GM20000 (cell line): ENCODE results near the gene SHROOM4.

Experiments used
- DNase-seq: peaks from one replicate; pipeline ENCODE4 v3.0.0; 2012; ENCODE audit warnings: low spot score
- TF ChIP-seq, protein P1 (sequence below): IDR thresholded peaks from 2 replicates; pipeline ENCODE4 v1.5.1; 2012; ENCODE audit warnings: mild to moderate bottlenecking, control low read depth; ENCODE audit errors: extremely low read depth, missing control alignments

SHROOM4 gene

DNA sequence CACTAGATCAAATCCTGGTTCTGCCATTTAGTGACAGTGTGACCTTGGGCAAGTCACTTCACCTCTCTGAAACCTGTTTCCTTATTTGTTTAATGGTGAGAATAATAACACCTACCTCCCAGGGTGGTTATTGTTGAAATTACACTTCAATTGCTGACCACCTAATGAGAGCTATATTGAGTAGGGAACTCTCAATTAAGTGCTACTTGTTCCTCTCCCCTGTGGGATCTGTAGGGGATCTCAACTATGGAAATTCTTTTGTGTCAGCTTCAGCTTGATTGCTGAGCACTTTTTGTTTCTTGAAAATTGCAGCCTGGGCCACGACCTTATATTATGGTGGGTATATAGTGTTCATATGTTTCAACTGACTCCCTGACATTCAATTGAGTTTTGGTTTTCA is 102.1 kb downstream of the SHROOM4 start:
- TF ChIP-seq, protein P1, sequence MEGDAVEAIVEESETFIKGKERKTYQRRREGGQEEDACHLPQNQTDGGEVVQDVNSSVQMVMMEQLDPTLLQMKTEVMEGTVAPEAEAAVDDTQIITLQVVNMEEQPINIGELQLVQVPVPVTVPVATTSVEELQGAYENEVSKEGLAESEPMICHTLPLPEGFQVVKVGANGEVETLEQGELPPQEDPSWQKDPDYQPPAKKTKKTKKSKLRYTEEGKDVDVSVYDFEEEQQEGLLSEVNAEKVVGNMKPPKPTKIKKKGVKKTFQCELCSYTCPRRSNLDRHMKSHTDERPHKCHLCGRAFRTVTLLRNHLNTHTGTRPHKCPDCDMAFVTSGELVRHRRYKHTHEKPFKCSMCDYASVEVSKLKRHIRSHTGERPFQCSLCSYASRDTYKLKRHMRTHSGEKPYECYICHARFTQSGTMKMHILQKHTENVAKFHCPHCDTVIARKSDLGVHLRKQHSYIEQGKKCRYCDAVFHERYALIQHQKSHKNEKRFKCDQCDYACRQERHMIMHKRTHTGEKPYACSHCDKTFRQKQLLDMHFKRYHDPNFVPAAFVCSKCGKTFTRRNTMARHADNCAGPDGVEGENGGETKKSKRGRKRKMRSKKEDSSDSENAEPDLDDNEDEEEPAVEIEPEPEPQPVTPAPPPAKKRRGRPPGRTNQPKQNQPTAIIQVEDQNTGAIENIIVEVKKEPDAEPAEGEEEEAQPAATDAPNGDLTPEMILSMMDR: no peak
- no peak for DNase-seq

DNA sequence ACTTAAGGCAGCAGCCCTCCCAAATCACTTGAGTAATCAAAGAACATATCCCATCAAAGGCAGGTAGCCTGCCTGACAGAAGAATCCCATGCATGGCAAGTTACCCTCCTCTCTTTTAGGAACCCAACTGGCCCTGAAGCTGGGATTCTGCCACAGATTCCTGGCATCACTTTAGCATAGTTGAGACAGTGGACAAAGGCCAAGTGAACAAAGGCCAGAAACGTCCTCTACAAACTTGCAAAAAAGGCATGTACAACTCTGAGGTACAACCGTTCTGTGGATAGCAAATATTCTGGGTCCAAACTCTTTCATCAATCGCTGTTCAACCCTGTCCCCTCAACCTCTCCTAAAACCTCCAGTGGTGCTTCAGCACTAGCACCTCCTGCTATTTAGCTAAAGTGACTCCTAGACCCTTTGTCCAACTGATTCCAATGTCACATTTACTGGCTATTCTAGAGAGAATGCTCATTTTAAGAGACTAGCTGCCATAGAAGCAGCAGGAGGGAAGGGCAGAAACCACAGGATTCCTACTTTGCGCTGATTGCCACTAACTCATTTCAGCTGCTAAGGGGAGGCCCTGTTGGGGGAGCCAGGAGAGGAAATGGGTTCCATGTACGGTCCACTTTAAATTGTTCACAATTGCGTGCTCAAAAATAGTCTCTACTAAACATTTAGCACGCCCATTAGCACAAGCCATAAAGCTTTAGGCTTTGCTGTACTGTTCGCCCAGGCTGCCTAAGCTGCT is 105.9 kb downstream of the SHROOM4 start:
- TF ChIP-seq, protein P1: no peak
- no peak for DNase-seq

DNA sequence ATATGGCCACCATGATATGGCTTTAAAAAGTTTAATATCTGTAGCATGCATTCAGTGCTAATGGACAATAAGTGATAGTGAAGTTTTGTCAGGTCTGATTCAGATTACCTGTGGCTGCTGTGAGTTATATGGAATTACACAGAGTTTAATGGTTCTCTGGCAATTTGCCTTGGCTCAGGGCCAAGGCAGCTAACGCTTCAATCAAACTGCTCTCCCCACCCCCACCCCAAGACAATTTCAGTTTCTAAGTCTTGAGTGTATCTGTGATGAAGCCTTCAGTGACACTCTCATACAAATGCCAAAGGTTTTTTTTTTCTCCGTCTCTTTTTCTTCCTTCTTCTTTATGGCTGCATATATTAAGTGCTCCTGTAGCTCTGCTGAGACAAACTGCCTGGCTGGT is 106.6 kb downstream of the SHROOM4 start:
- no peak for DNase-seq
- TF ChIP-seq, protein P1: no peak

DNA sequence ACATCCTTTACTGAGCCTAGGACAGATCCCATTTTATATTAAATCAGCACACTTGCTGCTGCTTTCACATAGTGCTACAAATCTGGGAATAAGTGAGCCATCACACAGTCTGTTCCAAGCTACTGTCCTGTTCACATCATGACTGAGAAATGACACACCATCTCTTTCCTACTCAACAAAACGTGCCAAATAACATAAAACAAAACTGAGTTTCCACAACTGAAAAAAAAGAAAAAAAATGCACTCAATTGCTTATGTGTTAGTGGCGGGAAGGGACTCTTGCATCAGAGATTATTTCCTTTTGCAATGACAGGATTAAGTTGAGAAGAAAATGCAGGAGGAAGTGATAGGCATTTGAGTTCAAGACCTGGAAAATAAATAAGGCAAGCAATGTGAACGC is 109.0 kb downstream of the SHROOM4 start:
- no peak for DNase-seq
- TF ChIP-seq, protein P1: no peak

DNA sequence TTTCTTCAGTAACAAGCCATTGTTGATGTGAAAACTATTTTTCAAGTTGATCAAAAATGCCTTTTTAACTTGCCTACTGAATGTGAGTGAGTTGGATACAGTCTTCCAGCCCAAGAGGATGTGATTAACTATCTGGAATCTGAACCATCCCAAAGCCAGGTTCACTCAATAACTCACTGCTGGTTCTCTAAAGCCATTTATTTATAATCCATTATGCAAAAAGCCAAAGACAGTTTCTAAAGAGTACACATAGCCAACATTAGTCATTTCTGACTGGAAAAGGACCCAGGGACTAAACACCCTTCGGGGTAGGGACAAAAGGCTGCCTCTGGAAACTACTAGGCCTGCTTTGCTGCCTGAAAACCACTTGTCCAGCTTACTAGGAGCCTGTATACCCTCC is 109.6 kb downstream of the SHROOM4 start:
- TF ChIP-seq, protein P1: no peak
- no peak for DNase-seq

DNA sequence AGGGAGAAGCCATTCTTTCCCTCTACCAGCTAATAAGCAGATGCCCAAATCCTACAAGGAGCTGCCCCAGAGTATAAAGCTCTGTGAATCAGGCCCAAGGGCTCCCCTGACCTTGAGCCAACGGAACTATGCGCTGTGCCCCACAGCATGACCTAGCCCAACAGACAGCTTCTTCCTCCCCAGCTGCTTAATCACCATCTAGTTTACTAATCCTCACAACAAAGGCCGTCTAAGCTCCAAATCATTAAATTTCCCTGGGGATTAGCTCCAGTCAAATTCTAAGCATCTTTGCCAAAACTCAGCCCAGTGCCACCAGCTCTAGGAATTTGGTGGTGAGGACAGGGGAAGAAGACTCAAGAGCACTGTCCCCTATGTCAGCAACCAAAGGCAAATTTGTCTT is 113.1 kb downstream of the SHROOM4 start:
- no peak for DNase-seq
- TF ChIP-seq, protein P1: no peak

DNA sequence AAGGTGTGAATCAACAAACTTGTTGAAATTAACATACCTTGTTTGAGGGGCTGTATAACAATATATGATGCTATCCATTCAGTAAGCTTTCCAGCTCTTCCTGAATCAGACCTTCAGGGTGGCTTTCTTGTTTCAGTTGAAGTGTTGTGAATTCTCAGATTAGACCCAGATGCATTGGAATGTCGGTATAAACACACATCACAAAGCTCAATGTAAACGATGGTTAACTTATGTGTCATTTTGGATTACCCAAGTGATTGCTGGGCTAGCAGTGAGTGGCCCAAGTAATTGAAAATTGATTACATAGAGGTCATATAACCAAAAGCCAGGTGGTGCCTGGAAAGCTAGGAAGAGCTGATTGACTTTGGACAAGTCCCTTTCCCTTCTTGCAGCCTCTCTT is 115.0 kb downstream of the SHROOM4 start:
- TF ChIP-seq, protein P1: no peak
- no peak for DNase-seq
